Fibroblast of lung (primary cell): Measurements from ENCODE around the gene TGM4. TPM values are rescaled to one million over a fixed set of nuclear protein-coding genes. Genes with fewer than 3 reads are reported as not detected.
"Not testable (repeated sequence)": the region's sequence is repeated elsewhere in the genome, so short reads cannot be mapped to it uniquely, and the experiment has no call there.

ENCODE experiments used
- DNase-seq, 2 donors: peaks; one replicate each; pipeline versions ENCODE4 v3.0.0 to v3.0.0-alpha.2; 2010; ENCODE audit warnings: low read depth in 2 of 2
- H2AFZ ChIP-seq: 2 replicates; pipeline ENCODE4 v1.5.1; 2012; ENCODE audit warnings: low read length, control low read depth, inconsistent platforms
- H3K27ac ChIP-seq: 2 replicates; pipeline ENCODE4 v1.5.1; 2011; ENCODE audit warnings: low read length, control low read depth; ENCODE audit not compliant: insufficient read depth
- H3K27me3 ChIP-seq: 2 replicates; pipeline ENCODE4 v1.5.1; 2011; ENCODE audit warnings: mild to moderate bottlenecking, low read length; ENCODE audit not compliant: control insufficient read depth, insufficient read depth
- H3K36me3 ChIP-seq: 2 replicates; pipeline ENCODE4 v1.5.1; 2011; ENCODE audit warnings: low read length; ENCODE audit not compliant: control insufficient read depth, insufficient read depth
- H3K4me1 ChIP-seq: 2 replicates; pipeline ENCODE4 v1.5.1; 2011; ENCODE audit warnings: low read length; ENCODE audit not compliant: control insufficient read depth, insufficient read depth; ENCODE audit errors: extremely low read depth
- H3K4me2 ChIP-seq: 2 replicates; pipeline ENCODE4 v1.5.1; 2011; ENCODE audit warnings: low read length, control low read depth; ENCODE audit not compliant: insufficient read depth; ENCODE audit errors: extremely low read depth
- H3K4me3 ChIP-seq, 4 experiments: fragments of 200-600 bp in 1 of 4; sonication (generic) in 1 of 4; replicated peaks in 1 of 4; 2 replicates each; pipeline ENCODE4 v1.5.1; 2011 to 2016; ENCODE audit warnings: low read length in 4 of 4, low read depth in 3 of 4, mild to moderate bottlenecking in 3 of 4, control low read depth in 2 of 4, inconsistent platforms in 1 of 4, mixed read lengths in 1 of 4; ENCODE audit not compliant: insufficient read depth in 1 of 4; ENCODE audit errors: control extremely low read depth in 1 of 4
- H3K79me2 ChIP-seq: 2 replicates; pipeline ENCODE4 v1.5.1; 2012; ENCODE audit warnings: mild to moderate bottlenecking, low read length, inconsistent platforms; ENCODE audit not compliant: control insufficient read depth, insufficient read depth
- H3K9ac ChIP-seq: 2 replicates; pipeline ENCODE4 v1.5.1; 2011; ENCODE audit warnings: mild to moderate bottlenecking, low read length, control low read depth; ENCODE audit not compliant: insufficient read depth
- H3K9me3 ChIP-seq: 2 replicates; pipeline ENCODE4 v1.5.1; 2012; ENCODE audit warnings: low read depth, low read length; ENCODE audit not compliant: control insufficient read depth, insufficient read depth
- H4K20me1 ChIP-seq: 2 replicates; pipeline ENCODE4 v1.5.1; 2011; ENCODE audit warnings: low read length; ENCODE audit not compliant: control insufficient read depth, insufficient read depth; ENCODE audit errors: extremely low read depth
- EZH2 ChIP-seq: IDR thresholded peaks from 2 replicates; pipeline ENCODE4 v1.5.1; 2012; ENCODE audit warnings: low read length, control low read depth, mild to moderate bottlenecking; ENCODE audit errors: missing control alignments
- polyA plus RNA-seq, 2 donors: library from polyadenylated mRNA; depleted of rRNA in 1 of 2; stranded (reverse) in 1 of 2; unstranded in 1 of 2; fragments of >200 nt; gene quantifications; 2 replicates each; pipeline ENCODE4 v1.2.1, GENCODE V29; 2011 to 2012; ENCODE audit warnings: missing spikeins in 1 of 2
- total RNA-seq: library from RNA; depleted of rRNA; stranded (reverse); fragments of >200 nt; gene quantifications from 2 replicates; pipeline ENCODE4 v1.2.1, GENCODE V29; 2014
- TF ChIP-seq, protein P1 (sequence below), 2 donors: IDR thresholded peaks in 1 of 2; conservative IDR thresholded peaks in 1 of 2; 1 replicate in 1 of 2; 2 replicates in 1 of 2; pipeline ENCODE4 v1.5.1; 2011 to 2012; ENCODE audit warnings: low read length in 2 of 2, control low read depth in 1 of 2, inconsistent platforms in 1 of 2, low read depth in 1 of 2, mild to moderate bottlenecking in 1 of 2

The TGM4 gene
- total and polyA plus RNA-seq, 2 donors (not counting 1 experiment from before 2014, with no cell fraction given) = not detected

DNA sequence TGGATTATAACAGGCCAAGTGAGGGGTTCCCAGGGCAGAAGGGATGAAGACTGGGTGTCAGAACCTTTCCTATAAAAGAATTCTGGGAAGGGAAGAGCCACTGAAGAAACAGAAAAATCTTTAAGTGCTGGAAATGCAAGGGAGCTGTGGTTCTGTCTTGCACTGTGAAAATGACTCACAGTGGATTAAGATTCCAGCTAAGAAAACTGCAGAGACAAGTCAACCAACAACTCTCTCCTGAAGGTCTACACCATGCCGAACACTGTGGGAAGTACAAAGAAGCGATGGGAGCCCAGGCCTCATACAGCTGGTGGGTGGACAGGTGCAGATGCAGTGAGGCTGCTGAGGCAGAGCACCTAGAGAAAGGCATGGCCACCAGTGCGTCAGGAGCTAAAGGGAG lies 73.8 kb downstream of the TGM4 start:
- no peaks in the 10 kb centered on the region for H4K20me1 ChIP-seq
- no peak overlapping the region for H2AFZ ChIP-seq
- H3K27ac ChIP-seq = no peak overlapping the region
- no peak for TF ChIP-seq EZH2
- TF ChIP-seq, protein P1, sequence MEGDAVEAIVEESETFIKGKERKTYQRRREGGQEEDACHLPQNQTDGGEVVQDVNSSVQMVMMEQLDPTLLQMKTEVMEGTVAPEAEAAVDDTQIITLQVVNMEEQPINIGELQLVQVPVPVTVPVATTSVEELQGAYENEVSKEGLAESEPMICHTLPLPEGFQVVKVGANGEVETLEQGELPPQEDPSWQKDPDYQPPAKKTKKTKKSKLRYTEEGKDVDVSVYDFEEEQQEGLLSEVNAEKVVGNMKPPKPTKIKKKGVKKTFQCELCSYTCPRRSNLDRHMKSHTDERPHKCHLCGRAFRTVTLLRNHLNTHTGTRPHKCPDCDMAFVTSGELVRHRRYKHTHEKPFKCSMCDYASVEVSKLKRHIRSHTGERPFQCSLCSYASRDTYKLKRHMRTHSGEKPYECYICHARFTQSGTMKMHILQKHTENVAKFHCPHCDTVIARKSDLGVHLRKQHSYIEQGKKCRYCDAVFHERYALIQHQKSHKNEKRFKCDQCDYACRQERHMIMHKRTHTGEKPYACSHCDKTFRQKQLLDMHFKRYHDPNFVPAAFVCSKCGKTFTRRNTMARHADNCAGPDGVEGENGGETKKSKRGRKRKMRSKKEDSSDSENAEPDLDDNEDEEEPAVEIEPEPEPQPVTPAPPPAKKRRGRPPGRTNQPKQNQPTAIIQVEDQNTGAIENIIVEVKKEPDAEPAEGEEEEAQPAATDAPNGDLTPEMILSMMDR (conservative IDR thresholded peaks at IDR 0.05 in 1 of 2, IDR thresholded peaks at IDR 0.05 in 1 of 2; ENCODE audit: low read depth in 1 of 2, low read length in 2 of 2) = no peak
- H3K9me3 ChIP-seq = no peaks in the 10 kb centered on the region
- H3K79me2 ChIP-seq = no peaks in the 10 kb centered on the region
- DNase-seq = no peak
- no peaks in the 10 kb centered on the region for H3K27me3 ChIP-seq
- peaks cover 1% of the 10 kb centered on the region for H3K36me3 ChIP-seq
- no peaks in the 10 kb centered on the region for H3K4me1 ChIP-seq
- H3K4me3 ChIP-seq = no peak overlapping the region
- no peak overlapping the region for H3K9ac ChIP-seq
- H3K4me2 ChIP-seq = no peak overlapping the region

DNA sequence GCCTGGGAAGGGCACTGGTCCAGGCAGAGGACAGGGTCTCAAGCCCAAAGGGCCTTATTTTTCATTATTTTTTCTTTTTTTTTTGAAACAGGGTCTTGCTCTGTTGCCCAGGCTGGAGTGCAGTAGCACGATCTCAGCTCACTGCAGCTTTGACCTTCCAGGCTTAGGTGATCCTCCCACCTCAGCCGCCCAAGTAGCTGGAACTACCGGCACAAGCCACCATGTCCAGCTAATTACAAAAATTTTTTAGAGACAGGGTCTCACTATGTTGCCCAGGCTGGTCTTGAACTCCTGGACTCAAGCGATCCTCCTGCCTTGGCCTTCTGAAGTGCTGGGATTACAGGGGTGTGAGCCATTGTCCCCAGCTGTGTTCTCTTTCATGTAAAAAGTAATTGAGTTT lies 75.4 kb downstream of the TGM4 start:
- not testable (repeated sequence) for H2AFZ ChIP-seq, H3K27ac ChIP-seq, DNase-seq, H3K79me2 ChIP-seq, H3K4me1 ChIP-seq, H3K4me3 ChIP-seq, H3K9ac ChIP-seq, H3K9me3 ChIP-seq, H3K27me3 ChIP-seq, H3K4me2 ChIP-seq, H4K20me1 ChIP-seq, H3K36me3 ChIP-seq

DNA sequence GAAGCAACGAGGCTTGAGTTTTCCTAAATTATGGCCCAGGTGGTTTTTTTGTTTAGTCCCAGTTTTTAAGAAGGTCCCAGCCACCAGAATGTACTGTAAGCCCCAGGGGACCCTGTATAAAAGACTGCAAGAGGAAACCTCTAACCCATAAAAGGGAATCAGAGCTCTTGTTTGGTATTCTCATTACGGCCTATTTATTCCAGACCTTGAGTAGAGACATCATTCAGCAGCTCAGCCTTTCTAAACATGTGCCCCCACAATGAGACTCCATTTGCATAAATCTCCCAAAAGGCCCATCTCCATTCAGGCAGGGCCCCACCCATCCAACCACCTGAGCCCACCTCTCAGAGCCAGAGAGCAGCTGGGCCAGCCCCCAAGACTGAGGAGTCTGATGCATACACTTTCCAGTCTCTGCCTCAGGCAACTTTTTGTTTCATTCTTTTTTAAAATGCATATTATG lies 75.9 kb downstream of the TGM4 start:
- no peak for DNase-seq
- Histone ChIP-seq H3K36me3 (no peaks in the 10 kb centered on the region), H2AFZ (no peak overlapping the region), H3K27me3 (no peaks in the 10 kb centered on the region), H3K4me3 (no peak overlapping the region), H3K4me1 (peaks cover 2% of the 10 kb centered on the region), H3K27ac (no peak overlapping the region), H3K4me2 (no peak overlapping the region), H3K79me2 (no peaks in the 10 kb centered on the region), H3K9me3 (no peaks in the 10 kb centered on the region), H3K9ac (no peak overlapping the region), H4K20me1 (no peaks in the 10 kb centered on the region)
- TF ChIP-seq, protein P1 (conservative IDR thresholded peaks at IDR 0.05 in 1 of 2, IDR thresholded peaks at IDR 0.05 in 1 of 2; ENCODE audit: low read depth in 1 of 2, low read length in 2 of 2) = no peak
